WTC11 (cell line): ENCODE data around the gene EP400. TPM values are rescaled to one million over a fixed set of nuclear protein-coding genes. Genes with fewer than 3 reads are reported as not detected.

Experiments
- ATAC-seq: fragments of 200-7000 bp; cut with Tn5 transposase; 2 replicates; pipeline ENCODE4 v1.10.0; 2021; ENCODE audit warnings: mild to moderate bottlenecking, moderate library complexity
- CTCF ChIA-PET: fragments of 300-600 bp; sonication (Branson Sonifier 250); formaldehyde crosslinking; loops from one replicate; lab custom pipeline; 2021; ENCODE audit warnings: antibody characterized with exemption; lab: Charles Lee
- POLR2A ChIA-PET: fragments of 350-600 bp; sonication (Branson Sonifier 250); formaldehyde crosslinking; loops from one replicate; lab custom pipeline; 2021; ENCODE audit warnings: antibody characterized with exemption; lab: Charles Lee
- DNase-seq: peaks from one replicate; pipeline ENCODE4 v3.0.0; 2021; ENCODE audit warnings: low spot score
- H3K27ac Mint-ChIP-seq: 2 replicates; pipeline ENCODE4 v1.8.0; 2021; ENCODE audit warnings: mixed read lengths
- H3K27me3 Mint-ChIP-seq: 2 replicates; pipeline ENCODE4 v1.8.0; 2021; ENCODE audit warnings: low read depth, mild to moderate bottlenecking, moderate library complexity, mixed read lengths
- H3K36me3 Mint-ChIP-seq: 2 replicates; pipeline ENCODE4 v1.8.0; 2021; ENCODE audit warnings: mixed read lengths
- H3K4me1 Mint-ChIP-seq: 2 replicates; pipeline ENCODE4 v1.8.0; 2022; ENCODE audit warnings: mixed read lengths
- H3K4me3 Mint-ChIP-seq: 2 replicates; pipeline ENCODE4 v1.8.0; 2021; ENCODE audit warnings: mild to moderate bottlenecking, moderate library complexity, mixed read lengths
- H3K9me3 Mint-ChIP-seq: 2 replicates; pipeline ENCODE4 v1.8.0; 2021; ENCODE audit warnings: mixed read lengths
- ATF1 ChIP-seq: sonication (generic); formaldehyde crosslinking; IDR thresholded peaks from 2 replicates; pipeline ENCODE4 v1.8.1; 2023; ENCODE audit warnings: mild to moderate bottlenecking, moderate library complexity, missing genetic modification reagents
- CREB1 ChIP-seq: sonication (generic); formaldehyde crosslinking; IDR thresholded peaks from 2 replicates; pipeline ENCODE4 v1.8.0; 2023; ENCODE audit warnings: mild to moderate bottlenecking, missing genetic modification reagents
- EMX1 ChIP-seq: fragments of 250-450 bp; sonication (Bioruptor Pico); IDR thresholded peaks from 2 replicates; pipeline ENCODE4 v1.8.0; 2021; ENCODE audit warnings: mild to moderate bottlenecking
- ERG ChIP-seq: fragments of 250-450 bp; sonication (Bioruptor Pico); IDR thresholded peaks from 2 replicates; pipeline ENCODE4 v1.8.0; 2021; ENCODE audit warnings: mild to moderate bottlenecking
- FOXP4 ChIP-seq: sonication (generic); formaldehyde crosslinking; IDR thresholded peaks from 2 replicates; pipeline ENCODE4 v1.8.0; 2022; ENCODE audit warnings: mild to moderate bottlenecking, missing genetic modification reagents
- JAZF1 ChIP-seq: fragments of 250-450 bp; sonication (Bioruptor Pico); IDR thresholded peaks from 2 replicates; pipeline ENCODE4 v1.9.0; 2021; ENCODE audit warnings: moderate library complexity, mild to moderate bottlenecking, inconsistent platforms
- MLX ChIP-seq: sonication (generic); formaldehyde crosslinking; IDR thresholded peaks from 2 replicates; pipeline ENCODE4 v1.8.1; 2023; ENCODE audit warnings: mild to moderate bottlenecking, missing genetic modification reagents, moderate library complexity
- MYBL2 ChIP-seq: sonication (generic); formaldehyde crosslinking; IDR thresholded peaks from 2 replicates; pipeline ENCODE4 v1.8.1; 2023; ENCODE audit warnings: mild to moderate bottlenecking, moderate library complexity, missing genetic modification reagents
- PREB ChIP-seq: sonication (generic); formaldehyde crosslinking; IDR thresholded peaks from 2 replicates; pipeline ENCODE4 v1.8.1; 2022; ENCODE audit warnings: mild to moderate bottlenecking, missing genetic modification reagents, moderate library complexity, borderline replicate concordance
- SOX15 ChIP-seq: fragments of 250-450 bp; sonication (Bioruptor Pico); IDR thresholded peaks from 2 replicates; pipeline ENCODE4 v1.9.0; 2021; ENCODE audit warnings: mild to moderate bottlenecking
- ZBTB43 ChIP-seq: sonication (generic); formaldehyde crosslinking; IDR thresholded peaks from 2 replicates; pipeline ENCODE4 v1.8.1; 2023; ENCODE audit warnings: mild to moderate bottlenecking, missing genetic modification reagents
- ZNF423 ChIP-seq: fragments of 250-450 bp; sonication (Bioruptor Pico); IDR thresholded peaks from 2 replicates; pipeline ENCODE4 v2.1.2; 2022; ENCODE audit warnings: mild to moderate bottlenecking, moderate library complexity
- total RNA-seq: library from RNA; stranded (reverse); gene quantifications from 3 replicates; pipeline ENCODE4 v1.2.3, GENCODE V29; 2021
- TF ChIP-seq, protein P1 (sequence below): sonication (generic); formaldehyde crosslinking; IDR thresholded peaks from 2 replicates; pipeline ENCODE4 v1.8.1; 2023; ENCODE audit warnings: mild to moderate bottlenecking, missing genetic modification reagents, borderline replicate concordance
- TF ChIP-seq, protein P2 (sequence below): sonication (generic); formaldehyde crosslinking; conservative IDR thresholded peaks from 2 replicates; pipeline ENCODE4 v1.8.1; 2023; ENCODE audit warnings: mild to moderate bottlenecking, low read depth, missing genetic modification reagents, moderate library complexity
- TF ChIP-seq, protein P3 (sequence below): sonication (generic); formaldehyde crosslinking; IDR thresholded peaks from 2 replicates; pipeline ENCODE4 v1.8.1; 2023; ENCODE audit warnings: mild to moderate bottlenecking, moderate library complexity, missing genetic modification reagents
- TF ChIP-seq, protein P4 (sequence below): sonication (generic); formaldehyde crosslinking; IDR thresholded peaks from 2 replicates; pipeline ENCODE4 v1.8.0; 2022; ENCODE audit warnings: mild to moderate bottlenecking, missing genetic modification reagents

EP400 gene
- total RNA-seq, 1 experiment from 2014 or later = 75.8 TPM

- DNase-seq = no peak
- ChIA-PET POLR2A (no interaction called here), CTCF (no interaction called here)
- no peak for ATAC-seq
- H3K27ac Mint-ChIP-seq = peak overlapping the region; percentile 51; the same call in 1 of the 2 replicates
- peaks cover 7% of the 10 kb centered on the region for H3K4me1 Mint-ChIP-seq
- no peaks in the 10 kb centered on the region for H3K27me3 Mint-ChIP-seq
- H3K9me3 Mint-ChIP-seq = no peaks in the 10 kb centered on the region
- H3K36me3 Mint-ChIP-seq = peaks cover 7% of the 10 kb centered on the region
- H3K4me3 Mint-ChIP-seq = no peak overlapping the region
- TF ChIP-seq MYBL2 (no peak), CREB1 (CRISPR knock-in tag) (no peak), FOXP4 (CRISPR knock-in tag) (no peak), EMX1 (no peak), JAZF1 (no peak), ZBTB43 (CRISPR knock-in tag) (no peak), ZNF423 (CRISPR knock-in tag) (no peak), MLX (no peak), ATF1 (CRISPR knock-in tag) (no peak), ERG (CRISPR knock-in tag) (no peak), SOX15 (CRISPR knock-in tag) (no peak), PREB (no peak)
- TF ChIP-seq, protein P1, sequence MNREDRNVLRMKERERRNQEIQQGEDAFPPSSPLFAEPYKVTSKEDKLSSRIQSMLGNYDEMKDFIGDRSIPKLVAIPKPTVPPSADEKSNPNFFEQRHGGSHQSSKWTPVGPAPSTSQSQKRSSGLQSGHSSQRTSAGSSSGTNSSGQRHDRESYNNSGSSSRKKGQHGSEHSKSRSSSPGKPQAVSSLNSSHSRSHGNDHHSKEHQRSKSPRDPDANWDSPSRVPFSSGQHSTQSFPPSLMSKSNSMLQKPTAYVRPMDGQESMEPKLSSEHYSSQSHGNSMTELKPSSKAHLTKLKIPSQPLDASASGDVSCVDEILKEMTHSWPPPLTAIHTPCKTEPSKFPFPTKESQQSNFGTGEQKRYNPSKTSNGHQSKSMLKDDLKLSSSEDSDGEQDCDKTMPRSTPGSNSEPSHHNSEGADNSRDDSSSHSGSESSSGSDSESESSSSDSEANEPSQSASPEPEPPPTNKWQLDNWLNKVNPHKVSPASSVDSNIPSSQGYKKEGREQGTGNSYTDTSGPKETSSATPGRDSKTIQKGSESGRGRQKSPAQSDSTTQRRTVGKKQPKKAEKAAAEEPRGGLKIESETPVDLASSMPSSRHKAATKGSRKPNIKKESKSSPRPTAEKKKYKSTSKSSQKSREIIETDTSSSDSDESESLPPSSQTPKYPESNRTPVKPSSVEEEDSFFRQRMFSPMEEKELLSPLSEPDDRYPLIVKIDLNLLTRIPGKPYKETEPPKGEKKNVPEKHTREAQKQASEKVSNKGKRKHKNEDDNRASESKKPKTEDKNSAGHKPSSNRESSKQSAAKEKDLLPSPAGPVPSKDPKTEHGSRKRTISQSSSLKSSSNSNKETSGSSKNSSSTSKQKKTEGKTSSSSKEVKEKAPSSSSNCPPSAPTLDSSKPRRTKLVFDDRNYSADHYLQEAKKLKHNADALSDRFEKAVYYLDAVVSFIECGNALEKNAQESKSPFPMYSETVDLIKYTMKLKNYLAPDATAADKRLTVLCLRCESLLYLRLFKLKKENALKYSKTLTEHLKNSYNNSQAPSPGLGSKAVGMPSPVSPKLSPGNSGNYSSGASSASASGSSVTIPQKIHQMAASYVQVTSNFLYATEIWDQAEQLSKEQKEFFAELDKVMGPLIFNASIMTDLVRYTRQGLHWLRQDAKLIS (CRISPR knock-in tag) = no peak
- TF ChIP-seq, protein P2, sequence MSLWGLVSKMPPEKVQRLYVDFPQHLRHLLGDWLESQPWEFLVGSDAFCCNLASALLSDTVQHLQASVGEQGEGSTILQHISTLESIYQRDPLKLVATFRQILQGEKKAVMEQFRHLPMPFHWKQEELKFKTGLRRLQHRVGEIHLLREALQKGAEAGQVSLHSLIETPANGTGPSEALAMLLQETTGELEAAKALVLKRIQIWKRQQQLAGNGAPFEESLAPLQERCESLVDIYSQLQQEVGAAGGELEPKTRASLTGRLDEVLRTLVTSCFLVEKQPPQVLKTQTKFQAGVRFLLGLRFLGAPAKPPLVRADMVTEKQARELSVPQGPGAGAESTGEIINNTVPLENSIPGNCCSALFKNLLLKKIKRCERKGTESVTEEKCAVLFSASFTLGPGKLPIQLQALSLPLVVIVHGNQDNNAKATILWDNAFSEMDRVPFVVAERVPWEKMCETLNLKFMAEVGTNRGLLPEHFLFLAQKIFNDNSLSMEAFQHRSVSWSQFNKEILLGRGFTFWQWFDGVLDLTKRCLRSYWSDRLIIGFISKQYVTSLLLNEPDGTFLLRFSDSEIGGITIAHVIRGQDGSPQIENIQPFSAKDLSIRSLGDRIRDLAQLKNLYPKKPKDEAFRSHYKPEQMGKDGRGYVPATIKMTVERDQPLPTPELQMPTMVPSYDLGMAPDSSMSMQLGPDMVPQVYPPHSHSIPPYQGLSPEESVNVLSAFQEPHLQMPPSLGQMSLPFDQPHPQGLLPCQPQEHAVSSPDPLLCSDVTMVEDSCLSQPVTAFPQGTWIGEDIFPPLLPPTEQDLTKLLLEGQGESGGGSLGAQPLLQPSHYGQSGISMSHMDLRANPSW (CRISPR knock-in tag) = no peak
- TF ChIP-seq, protein P3, sequence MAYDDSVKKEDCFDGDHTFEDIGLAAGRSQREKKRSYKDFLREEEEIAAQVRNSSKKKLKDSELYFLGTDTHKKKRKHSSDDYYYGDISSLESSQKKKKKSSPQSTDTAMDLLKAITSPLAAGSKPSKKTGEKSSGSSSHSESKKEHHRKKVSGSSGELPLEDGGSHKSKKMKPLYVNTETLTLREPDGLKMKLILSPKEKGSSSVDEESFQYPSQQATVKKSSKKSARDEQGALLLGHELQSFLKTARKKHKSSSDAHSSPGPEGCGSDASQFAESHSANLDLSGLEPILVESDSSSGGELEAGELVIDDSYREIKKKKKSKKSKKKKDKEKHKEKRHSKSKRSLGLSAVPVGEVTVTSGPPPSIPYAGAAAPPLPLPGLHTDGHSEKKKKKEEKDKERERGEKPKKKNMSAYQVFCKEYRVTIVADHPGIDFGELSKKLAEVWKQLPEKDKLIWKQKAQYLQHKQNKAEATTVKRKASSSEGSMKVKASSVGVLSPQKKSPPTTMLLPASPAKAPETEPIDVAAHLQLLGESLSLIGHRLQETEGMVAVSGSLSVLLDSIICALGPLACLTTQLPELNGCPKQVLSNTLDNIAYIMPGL = no peak
- TF ChIP-seq, protein P4, sequence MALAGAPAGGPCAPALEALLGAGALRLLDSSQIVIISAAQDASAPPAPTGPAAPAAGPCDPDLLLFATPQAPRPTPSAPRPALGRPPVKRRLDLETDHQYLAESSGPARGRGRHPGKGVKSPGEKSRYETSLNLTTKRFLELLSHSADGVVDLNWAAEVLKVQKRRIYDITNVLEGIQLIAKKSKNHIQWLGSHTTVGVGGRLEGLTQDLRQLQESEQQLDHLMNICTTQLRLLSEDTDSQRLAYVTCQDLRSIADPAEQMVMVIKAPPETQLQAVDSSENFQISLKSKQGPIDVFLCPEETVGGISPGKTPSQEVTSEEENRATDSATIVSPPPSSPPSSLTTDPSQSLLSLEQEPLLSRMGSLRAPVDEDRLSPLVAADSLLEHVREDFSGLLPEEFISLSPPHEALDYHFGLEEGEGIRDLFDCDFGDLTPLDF = no peak
Measured at GRCh38 chr12:131962069-131962468, 12.3 kb downstream of the EP400 start.
